Heart right ventricle (tissue), 16 donors: ENCODE results near the gene PPP1R9B. TPM values are rescaled to one million over a fixed set of nuclear protein-coding genes. Genes with fewer than 3 reads are reported as not detected.

Experiments
- ATAC-seq, 8 donors: fragments of 200-7000 bp; cut with Tn5 transposase; one replicate each; pipeline ENCODE4 v1.9.1; 2020; ENCODE audit warnings: mild to moderate bottlenecking in 8 of 8, moderate library complexity in 8 of 8, moderate number of reproducible peaks in 1 of 8
- DNase-seq, 2 donors: peaks; one replicate each; pipeline ENCODE4 v3.0.0-alpha.2; 2020
- H3K27ac ChIP-seq, 10 donors: fragments of 200-600 bp; sonication (generic) in 2 of 10; one replicate each; pipeline versions ENCODE4 v1.5.0 to v1.8.0; 2020 to 2022; ENCODE audit warnings: mild to moderate bottlenecking in 3 of 10
- H3K27me3 ChIP-seq, 7 donors: fragments of 200-600 bp; one replicate each; pipeline ENCODE4 v1.8.0; 2021 to 2022; ENCODE audit warnings: mild to moderate bottlenecking in 2 of 7
- H3K36me3 ChIP-seq, 9 donors: fragments of 200-600 bp; sonication (generic) in 1 of 9; one replicate each; pipeline versions ENCODE4 v1.5.0 to v1.8.0; 2020 to 2022; ENCODE audit warnings: mild to moderate bottlenecking in 2 of 9
- H3K4me1 ChIP-seq, 9 donors: fragments of 200-600 bp; sonication (generic) in 1 of 9; one replicate each; pipeline versions ENCODE4 v1.5.0 to v1.8.0; 2020 to 2022; ENCODE audit warnings: mild to moderate bottlenecking in 4 of 9
- H3K4me3 ChIP-seq, 10 donors: fragments of 200-600 bp; sonication (generic) in 2 of 10; one replicate each; pipeline versions ENCODE4 v1.5.0 to v1.8.0; 2020 to 2022; ENCODE audit warnings: mild to moderate bottlenecking in 7 of 10, moderate library complexity in 2 of 10
- H3K9me3 ChIP-seq, 11 donors: fragments of 200-600 bp in 10 of 11; sonication (generic) in 2 of 11; one replicate each; pipeline versions ENCODE4 v1.5.0 to v1.8.0; 2013 to 2022; ENCODE audit warnings: mild to moderate bottlenecking in 2 of 11, control low read depth in 1 of 11, moderate library complexity in 1 of 11
- WGBS, 2 donors: extraction: QIAGEN DNeasy Blood & Tissue Kit; methylation state at CpG; one replicate each; pipeline ENCODE4 v1.1.7; 2013; ENCODE audit warnings: inconsistent platforms in 1 of 2; 5-methylcytosine and 5-hydroxymethylcytosine counted together
- intact Hi-C, 10 donors: fragments of 100-400 bp; cut with DNase I; formaldehyde crosslinking; loops; one replicate each; pipeline versions ENCODE4 v1.11.1 to v1.14.2; 2022
- polyA plus RNA-seq, 2 donors: library from polyadenylated mRNA; stranded (reverse); fragments of 200-250 nt; gene quantifications; one replicate each; pipeline ENCODE4 v1.2.3, GENCODE V29; 2013
- total RNA-seq, 10 donors: library from RNA; stranded (reverse); fragmentation: NEBNext Ultra II Directional in 3 of 10; extraction: Animal tissue kit (Norgen Biotek cat#: 25700) in 3 of 10; gene quantifications; one replicate each; pipeline versions ENCODE4 v1.2.1 to v1.2.4, GENCODE V29; 2021 to 2023
- TF ChIP-seq, protein P1 (sequence below), 9 donors: fragments of 200-600 bp; sonication (generic) in 2 of 9; IDR thresholded peaks; one replicate each; pipeline versions ENCODE4 v1.5.0 to v1.8.0; 2021 to 2022; ENCODE audit warnings: antibody characterized with exemption in 9 of 9, mild to moderate bottlenecking in 5 of 9, moderate library complexity in 1 of 9
- donor health status: Arrhythmogenic right ventricular cardiomyopathy.
- donor health status: ischemic (EF 13 %, LVEDD 7.1; RV severe dilation, severe dysfunction).
- donor health status: healthy with polysubstance abuse.
- donor health status: DM: no; HTN: yes; CAD: no.
- donor health status: DM: no; HTN: no; CAD: no.
- donor health status: ischemic (EF 25% LVEDD 6.9; RV normal size, moderate dysfunction).
- donor health status: ischemic (EF 25% LVEDD 5.7; RV mildly dilated, moderate dysfunction).
- donor health status: healthy.
- donor health status: DM: yes; HTN: yes; CAD: no.
- donor health status: Ischemic cardiomyopathy.
- donor health status: ischemic (EF 35%, LVEDD 5.7; RV mildly dilated, moderate dysfunction).
- donor health status: nonischemic (EF 11% LVEDD 7.7; RV severe dilation, severe dysfunction).
- donor health status: DM: yes; HTN: yes; CAD: no.
- donor health status: PGD.
- donor health status: ischemic (EF 29% LVEDD 5.4; RV normal size, mild dysfunction).
- donor health status: nonischemic (EF 23%, LVEDD 6.1; RV moderate dilation, normal function).

Gene PPP1R9B
- total and polyA plus RNA-seq, 12 donors, result 17.3 to 45.4 (median 26.9) TPM

DNA sequence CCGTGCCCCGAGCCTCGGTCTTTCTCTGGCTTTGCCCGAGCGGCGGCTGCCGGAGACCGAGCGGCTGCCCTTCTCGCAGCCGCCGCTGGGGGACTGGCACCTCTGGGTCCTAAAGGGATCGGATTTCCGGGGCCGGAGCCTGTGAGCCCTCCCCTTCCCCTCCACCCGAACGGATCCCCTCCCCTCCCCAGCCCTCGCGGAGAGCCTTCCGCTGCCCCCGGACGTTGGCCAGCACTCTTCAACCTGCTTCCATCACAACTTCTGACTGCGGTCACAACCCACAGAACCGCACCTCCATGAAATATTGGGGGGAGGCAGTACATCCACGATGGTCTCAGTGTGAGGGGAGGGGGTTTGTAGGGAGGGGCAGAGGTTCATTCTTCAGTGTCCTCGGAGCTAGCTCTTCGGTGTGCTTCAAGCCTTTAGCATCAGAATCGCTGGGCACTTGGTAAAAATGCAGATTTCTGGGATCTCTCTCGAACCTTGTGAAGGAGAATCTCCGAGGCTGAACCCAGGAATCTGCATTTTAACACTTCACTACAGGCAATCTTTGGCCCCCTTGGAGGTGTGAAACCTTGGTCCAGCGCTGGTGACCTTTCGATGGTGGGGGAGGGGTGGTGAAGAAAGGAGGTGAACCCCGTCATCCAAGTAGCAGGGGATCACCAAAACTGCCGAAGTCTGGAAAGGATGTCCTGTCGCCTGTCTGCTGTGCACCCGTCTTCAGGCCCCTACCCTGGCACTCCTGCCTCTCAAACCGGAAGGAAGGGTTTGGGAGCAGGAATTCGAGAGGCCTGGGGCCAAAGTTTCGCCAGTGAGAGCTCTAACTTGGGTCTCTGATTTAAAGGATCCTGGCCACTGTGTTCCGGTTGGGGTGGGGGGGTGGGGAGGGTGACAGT is 812 bp upstream of the PPP1R9B start:
- Histone ChIP-seq H3K4me3 (peak overlapping the region; percentile 86 to 99 (median 90)), H3K4me1 (peaks cover 43 to 84% (median 70%) of the 10 kb centered on the region in 9 donors), H3K36me3 (peaks cover 0 to 6% (median 0%) of the 10 kb centered on the region in 9 donors), H3K27ac (peak overlapping the region; percentile 93 to 99 (median 98)), H3K9me3 (no peaks in the 10 kb centered on the region), H3K27me3 (no peaks in the 10 kb centered on the region)
- intact Hi-C loops, result loop anchor here in 1 of 10 donors (5.0 kb wide), 1 partner anchor 54 kb away; the partner anchor contains the start of gene PDK2
- 1% methylated on average over 30 to 40 of the region's 40 CpGs for WGBS, 2 donors
- TF ChIP-seq, protein P1, sequence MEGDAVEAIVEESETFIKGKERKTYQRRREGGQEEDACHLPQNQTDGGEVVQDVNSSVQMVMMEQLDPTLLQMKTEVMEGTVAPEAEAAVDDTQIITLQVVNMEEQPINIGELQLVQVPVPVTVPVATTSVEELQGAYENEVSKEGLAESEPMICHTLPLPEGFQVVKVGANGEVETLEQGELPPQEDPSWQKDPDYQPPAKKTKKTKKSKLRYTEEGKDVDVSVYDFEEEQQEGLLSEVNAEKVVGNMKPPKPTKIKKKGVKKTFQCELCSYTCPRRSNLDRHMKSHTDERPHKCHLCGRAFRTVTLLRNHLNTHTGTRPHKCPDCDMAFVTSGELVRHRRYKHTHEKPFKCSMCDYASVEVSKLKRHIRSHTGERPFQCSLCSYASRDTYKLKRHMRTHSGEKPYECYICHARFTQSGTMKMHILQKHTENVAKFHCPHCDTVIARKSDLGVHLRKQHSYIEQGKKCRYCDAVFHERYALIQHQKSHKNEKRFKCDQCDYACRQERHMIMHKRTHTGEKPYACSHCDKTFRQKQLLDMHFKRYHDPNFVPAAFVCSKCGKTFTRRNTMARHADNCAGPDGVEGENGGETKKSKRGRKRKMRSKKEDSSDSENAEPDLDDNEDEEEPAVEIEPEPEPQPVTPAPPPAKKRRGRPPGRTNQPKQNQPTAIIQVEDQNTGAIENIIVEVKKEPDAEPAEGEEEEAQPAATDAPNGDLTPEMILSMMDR (IDR thresholded peaks at IDR 0.05), result peak; percentile 51 to 78 (median 59)
- DNase-seq (peak; percentile 92 to 93), ATAC-seq (peak; percentile 73 to 88 (median 80))

GRCh38 chr17:50149417-50150353 is 792 bp downstream of the PPP1R9B start:
- intact Hi-C loops, result loop anchor here in 2 of 10 donors (1.0 to 5.0 kb wide), 2 partner anchors 52 to 54 kb away; partner anchors contain the start of gene PDK2 (in 2 of the 2)
- 1% methylated on average over 118 to 123 of the region's 123 CpGs for WGBS, 2 donors
- Histone ChIP-seq H3K36me3 (peaks cover 0 to 18% (median 4%) of the 10 kb centered on the region in 9 donors), H3K4me1 (peaks cover 50 to 87% (median 73%) of the 10 kb centered on the region in 9 donors), H3K9me3 (no peaks in the 10 kb centered on the region), H3K27ac (peak overlapping the region; percentile 93 to 99 (median 98)), H3K4me3 (peak overlapping the region; percentile 86 to 99 (median 90)), H3K27me3 (no peaks in the 10 kb centered on the region)
- DNase-seq (peak in 1 of 2 donors; percentile 76), ATAC-seq (peak in 2 of 8 donors; percentile 2 to 6)
- TF ChIP-seq, protein P1 (IDR thresholded peaks at IDR 0.05), result peak in 2 of 9 donors; percentile 35 to 44

GRCh38 chr17:50149091-50149416 is 1.4 kb downstream of the PPP1R9B start:
- Histone ChIP-seq H3K27me3 (no peaks in the 10 kb centered on the region), H3K9me3 (no peaks in the 10 kb centered on the region), H3K36me3 (peaks cover 0 to 24% (median 9%) of the 10 kb centered on the region in 9 donors), H3K27ac (peak overlapping the region; percentile 93 to 99 (median 98)), H3K4me1 (peaks cover 44 to 85% (median 69%) of the 10 kb centered on the region in 9 donors), H3K4me3 (peak overlapping the region; percentile 86 to 99 (median 90))
- TF ChIP-seq, protein P1 (IDR thresholded peaks at IDR 0.05), result no peak
- intact Hi-C loops, result no loop called here
- DNase-seq (no peak), ATAC-seq (no peak)
- WGBS, 2 donors, result 1% methylated on average over 27 to 30 of the region's 30 CpGs
